GM12878 (cell line): ENCODE data around the gene ZSCAN22. TPM values are rescaled to one million over a fixed set of nuclear protein-coding genes. Genes with fewer than 3 reads are reported as not detected.

Experiments
- ATAC-seq: fragments of 200-7000 bp; cut with Tn5 transposase; 3 replicates; pipeline ENCODE4 v1.9.1; 2020; ENCODE audit warnings: mild to moderate bottlenecking, moderate library complexity
- BruUV-seq: library from RNA; stranded (reverse); fragments of 400-500 nt; replicated peaks from 2 replicates; lab custom pipeline; 2021; lab: Mats Ljungman, UMichigan
- CTCF ChIA-PET: fragments of 300-600 bp; sonication (Branson Sonifier 250); formaldehyde crosslinking; extraction: SDS; loops from one replicate; lab custom pipeline; 2021; ENCODE audit warnings: inconsistent platforms; lab: Yijun Ruan, JAX
- POLR2A ChIA-PET: fragments of 350-600 bp; formaldehyde crosslinking; extraction: SDS; loops from one replicate; lab custom pipeline; 2021; ENCODE audit warnings: inconsistent platforms; lab: Charles Lee
- RAD21 ChIA-PET: fragments of 300-600 bp; sonication (Branson Sonifier 250); formaldehyde crosslinking; loops from one replicate; lab custom pipeline; 2023; ENCODE audit warnings: antibody characterized with exemption; ENCODE audit not compliant: unreplicated experiment; lab: Charles Lee
- SMC1A ChIA-PET: fragments of 300-600 bp; sonication (Branson Sonifier 250); formaldehyde crosslinking; loops from one replicate; lab custom pipeline; 2023; ENCODE audit not compliant: unreplicated experiment, uncharacterized antibody; lab: Charles Lee
- DNase-seq: peaks from one replicate; pipeline ENCODE4 v3.0.0-alpha.2; 2011; ENCODE audit warnings: low read depth, low spot score
- FAIRE-seq: peaks from 3 replicates; lab custom pipeline; 2011; peaks lifted over from hg19 to GRCh38; lab: Jason Lieb, UNC
- H2AFZ ChIP-seq: 2 replicates; pipeline ENCODE4 v1.6.0; 2011; ENCODE audit warnings: low read depth, low read length, control low read depth; ENCODE audit not compliant: control insufficient read depth
- H3K27ac ChIP-seq: 2 replicates; pipeline ENCODE4 v1.5.1; 2011; ENCODE audit warnings: control low read depth; ENCODE audit not compliant: control insufficient read depth, insufficient read depth
- H3K27me3 ChIP-seq, 2 experiments: replicated peaks in 1 of 2; 2 replicates each; pipeline versions ENCODE4 v1.6.0 to v1.6.1; 2011; ENCODE audit warnings: low read length in 1 of 2; ENCODE audit not compliant: control insufficient read depth in 2 of 2, insufficient read depth in 2 of 2
- H3K36me3 ChIP-seq, 2 experiments: 2 replicates each; pipeline ENCODE4 v1.5.1; 2011; ENCODE audit warnings: low read length in 1 of 2; ENCODE audit not compliant: control insufficient read depth in 2 of 2, insufficient read depth in 2 of 2
- H3K4me1 ChIP-seq: 2 replicates; pipeline ENCODE4 v1.6.1; 2011; ENCODE audit warnings: mild to moderate bottlenecking, low read length, moderate library complexity, mixed read lengths; ENCODE audit not compliant: control insufficient read depth, insufficient read depth
- H3K4me2 ChIP-seq: 2 replicates; pipeline ENCODE4 v1.6.0; 2011; ENCODE audit warnings: control low read depth; ENCODE audit not compliant: control insufficient read depth, insufficient read depth
- H3K4me3 ChIP-seq: fragments of 200-600 bp; sonication (generic); 2 replicates; pipeline ENCODE4 v1.5.1; 2016
- H3K79me2 ChIP-seq: 2 replicates; pipeline ENCODE4 v1.6.0; 2011; ENCODE audit warnings: low read length; ENCODE audit not compliant: control insufficient read depth, insufficient read depth
- H3K9ac ChIP-seq: 2 replicates; pipeline ENCODE4 v1.8.0; 2011; ENCODE audit warnings: low read length, control low read depth, mixed read lengths; ENCODE audit not compliant: control insufficient read depth, insufficient read depth
- H3K9me3 ChIP-seq: replicated peaks from 3 replicates; pipeline ENCODE4 v1.5.1; 2011; ENCODE audit warnings: mild to moderate bottlenecking, low read length; ENCODE audit not compliant: control insufficient read depth, insufficient read depth
- H4K20me1 ChIP-seq: 2 replicates; pipeline ENCODE4 v1.6.0; 2011; ENCODE audit not compliant: control insufficient read depth, insufficient read depth
- LARP7 ChIP-seq: fragments of 450-650 bp; IDR thresholded peaks from 2 replicates; pipeline ENCODE4 v1.6.1; 2017; ENCODE audit warnings: mild to moderate bottlenecking
- NFIC ChIP-seq: IDR thresholded peaks from 2 replicates; pipeline ENCODE4 v1.6.1; 2012; ENCODE audit warnings: low read depth, mild to moderate bottlenecking, inconsistent platforms, low read length, moderate library complexity
- NKRF ChIP-seq: fragments of 450-650 bp; conservative IDR thresholded peaks from 2 replicates; pipeline ENCODE4 v1.6.1; 2017; ENCODE audit warnings: mild to moderate bottlenecking, moderate library complexity
- RAD51 ChIP-seq: fragments of 450-650 bp; IDR thresholded peaks from 2 replicates; pipeline ENCODE4 v1.6.1; 2016; ENCODE audit warnings: moderate library complexity, mild to moderate bottlenecking, inconsistent platforms
- RELB ChIP-seq: fragments of 450-650 bp; IDR thresholded peaks from 2 replicates; pipeline ENCODE4 v1.6.1; 2017; ENCODE audit warnings: low read depth, mild to moderate bottlenecking, moderate library complexity
- SREBF1 ChIP-seq: IDR thresholded peaks from 2 replicates; pipeline ENCODE4 v1.6.1; 2012; ENCODE audit warnings: mild to moderate bottlenecking, low read length
- ZNF274 ChIP-seq: IDR thresholded peaks from one replicate; pipeline ENCODE4 v1.8.0; 2011; ENCODE audit not compliant: insufficient read length, insufficient read depth
- WGBS: methylation state at CpG from one replicate; pipeline ENCODE4 v1.1.6; 2016; ENCODE audit warnings: low lambda C conversion rate; ENCODE audit not compliant: insufficient replicate concordance, insufficient coverage; ENCODE audit errors: missing lambda C conversion rate; 5-methylcytosine and 5-hydroxymethylcytosine counted together
- in situ Hi-C: fragments of 300-500 bp; cut with MboI; formaldehyde crosslinking; loops from 9 replicates; pipeline ENCODE4 v1.14.3; 2018; ENCODE audit warnings: mixed read lengths
- intact Hi-C: fragments of 100-400 bp; cut with micrococcal nuclease; formaldehyde crosslinking; loops from one replicate; pipeline ENCODE4 v1.14.2; 2022; ENCODE audit not compliant: unreplicated experiment
- polyA plus RNA-seq, 11 experiments: library from polyadenylated mRNA; depleted of rRNA in 4 of 11; unstranded in 6 of 11; stranded (reverse) in 5 of 11; fragments of >200 nt; fragmentation: Nextera tagmentation in 4 of 11; fragmentation: Illumina TruSeq in 1 of 11; extraction: Ambion mirVana in 4 of 11; extraction: Trizol in 1 of 11; gene quantifications; 1 replicate in 1 of 11; 2 replicates in 10 of 11; pipeline versions ENCODE4 v1.2.1 to v1.2.3, GENCODE V29; 2011 to 2016; ENCODE audit warnings: inconsistent platforms in 2 of 11, missing spikeins in 2 of 11, low read depth in 1 of 11
- total RNA-seq, 4 experiments: library from RNA; depleted of rRNA in 3 of 4; stranded (reverse); fragments of >200 nt in 3 of 4; fragmentation: Illumina TruSeq in 1 of 4; extraction: Trizol in 1 of 4; gene quantifications; 2 replicates each; pipeline versions ENCODE4 v1.2.1 to v1.2.3, GENCODE V29; 2013 to 2021
- TF ChIP-seq, protein P1 (sequence below): fragments of 450-650 bp; IDR thresholded peaks from 2 replicates; pipeline ENCODE4 v1.6.1; 2018; ENCODE audit warnings: mild to moderate bottlenecking, low read depth, moderate library complexity; ENCODE audit not compliant: partially characterized antibody

Gene ZSCAN22
- total and polyA plus RNA-seq, 10 of the 15 experiments (the other 5 are each of a cell fraction or from before 2014, with no cell fraction given) = 0.49 to 3.9 (median 2.6) TPM

DNA sequence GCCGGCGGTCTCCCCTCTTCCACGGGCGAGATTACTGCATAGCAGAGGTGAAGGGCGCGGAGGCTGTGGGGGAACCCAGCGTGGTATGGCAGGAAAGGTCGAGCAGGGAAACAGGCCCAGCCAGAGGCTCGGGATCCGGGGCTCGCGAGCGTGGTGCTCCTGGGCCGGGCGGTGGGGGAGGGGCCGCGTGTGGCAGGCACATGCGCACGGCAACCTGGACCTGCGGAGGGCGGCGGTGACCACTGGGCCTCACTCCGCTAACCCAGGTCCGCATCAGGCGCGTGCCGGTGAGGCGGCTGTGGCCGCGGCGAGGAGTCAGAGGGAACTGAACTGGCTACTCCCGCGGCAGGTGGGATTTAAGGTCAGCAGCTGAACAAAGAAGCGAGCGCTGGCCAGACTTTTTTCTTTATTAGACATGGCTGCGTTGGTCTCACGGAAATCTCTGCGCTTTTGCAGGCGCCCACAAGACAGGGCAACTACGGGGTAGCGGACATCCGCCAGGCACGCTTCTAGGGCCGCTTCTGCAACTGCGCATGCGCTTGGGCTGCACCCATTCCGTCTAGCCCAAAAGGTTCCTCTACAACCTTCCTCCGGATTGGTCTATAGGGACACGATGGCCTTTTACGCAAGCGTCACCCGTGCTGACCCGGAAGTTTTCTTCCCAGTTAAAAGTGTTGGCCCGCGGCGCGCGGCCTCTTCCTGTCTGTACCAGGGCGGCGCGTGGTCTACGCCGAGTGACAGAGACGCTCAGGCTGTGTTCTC, 60.0 kb downstream of the ZSCAN22 start, which contains the start of gene RPS5 (continued):
- TF ChIP-seq, protein P1, sequence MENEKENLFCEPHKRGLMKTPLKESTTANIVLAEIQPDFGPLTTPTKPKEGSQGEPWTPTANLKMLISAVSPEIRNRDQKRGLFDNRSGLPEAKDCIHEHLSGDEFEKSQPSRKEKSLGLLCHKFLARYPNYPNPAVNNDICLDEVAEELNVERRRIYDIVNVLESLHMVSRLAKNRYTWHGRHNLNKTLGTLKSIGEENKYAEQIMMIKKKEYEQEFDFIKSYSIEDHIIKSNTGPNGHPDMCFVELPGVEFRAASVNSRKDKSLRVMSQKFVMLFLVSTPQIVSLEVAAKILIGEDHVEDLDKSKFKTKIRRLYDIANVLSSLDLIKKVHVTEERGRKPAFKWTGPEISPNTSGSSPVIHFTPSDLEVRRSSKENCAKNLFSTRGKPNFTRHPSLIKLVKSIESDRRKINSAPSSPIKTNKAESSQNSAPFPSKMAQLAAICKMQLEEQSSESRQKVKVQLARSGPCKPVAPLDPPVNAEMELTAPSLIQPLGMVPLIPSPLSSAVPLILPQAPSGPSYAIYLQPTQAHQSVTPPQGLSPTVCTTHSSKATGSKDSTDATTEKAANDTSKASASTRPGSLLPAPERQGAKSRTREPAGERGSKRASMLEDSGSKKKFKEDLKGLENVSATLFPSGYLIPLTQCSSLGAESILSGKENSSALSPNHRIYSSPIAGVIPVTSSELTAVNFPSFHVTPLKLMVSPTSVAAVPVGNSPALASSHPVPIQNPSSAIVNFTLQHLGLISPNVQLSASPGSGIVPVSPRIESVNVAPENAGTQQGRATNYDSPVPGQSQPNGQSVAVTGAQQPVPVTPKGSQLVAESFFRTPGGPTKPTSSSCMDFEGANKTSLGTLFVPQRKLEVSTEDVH = peak; percentile 82
- TF ChIP-seq SREBF1 = peak; percentile 84; the same call in 1 of the 2 replicates
- TF ChIP-seq ZNF274 = no peak
- TF ChIP-seq LARP7 = peak; percentile 89

GRCh38 chr19:58387338-58388174, 60.8 kb downstream of the ZSCAN22 start:
- peaks cover 10% of the 10 kb centered on the region for H3K4me1 ChIP-seq
- RAD21 ChIA-PET = interaction anchor here (1.0 kb wide), 1 partner anchor 21 kb away, joined by 3 read pairs; the partner anchor contains the start of gene ZNF584
- DNase-seq = no peak
- H3K27ac ChIP-seq = peak overlapping the region; percentile 97
- in situ Hi-C loops = no loop called here
- 2% methylated on average over 39 of the region's 39 CpGs for WGBS
- H3K4me3 ChIP-seq = peak overlapping the region; percentile 97
- H3K79me2 ChIP-seq = peaks cover 44% of the 10 kb centered on the region
- SMC1A ChIA-PET = interaction anchor here (1.8 kb wide), 1 partner anchor 25 kb away, joined by 5 read pairs; the partner anchor contains the start of gene ZNF497
- BruUV-seq = TSS peak; percentile 75
- no peaks in the 10 kb centered on the region for H3K27me3 ChIP-seq
- peaks cover 2 to 14% of the 10 kb centered on the region in 2 experiments for H3K36me3 ChIP-seq
- peak overlapping the region; percentile 88 for H3K4me2 ChIP-seq
- peak overlapping the region; percentile 96 for H3K9ac ChIP-seq
- no peak for FAIRE-seq
- CTCF ChIA-PET = interaction anchor here (0.6 kb wide), 1 partner anchor 56 kb away, joined by 3 read pairs; no protein-coding TSS in a partner anchor
- ATAC-seq = no peak
- POLR2A ChIA-PET = interaction anchor here (0.6 kb wide), 2 partner anchors 20 to 61 kb away, joined by 3 read pairs; no protein-coding TSS in a partner anchor
- peak overlapping the region; percentile 16; the same call in 1 of the 2 replicates for H2AFZ ChIP-seq
- intact Hi-C loops = no loop called here
- H3K9me3 ChIP-seq = no peaks in the 10 kb centered on the region
- peaks cover 1% of the 10 kb centered on the region; the same call in 1 of the 2 replicates for H4K20me1 ChIP-seq
- TF ChIP-seq NFIC (0 out of 2 replicates have a peak, but pooled peaks have one; percentile 9), NKRF (peak; percentile 89), RELB (0 out of 2 replicates have a peak, but pooled peaks have one; percentile 29), RAD51 (no peak; the same call in 1 of the 2 replicates)
- TF ChIP-seq, protein P1 = peak; percentile 9
